ENCODE data around the gene SRRM3.
"Not testable (repeated sequence)": the region's sequence is repeated elsewhere in the genome, so short reads cannot be mapped to it uniquely, and the experiment has no call there.

SRRM3 gene

DNA sequence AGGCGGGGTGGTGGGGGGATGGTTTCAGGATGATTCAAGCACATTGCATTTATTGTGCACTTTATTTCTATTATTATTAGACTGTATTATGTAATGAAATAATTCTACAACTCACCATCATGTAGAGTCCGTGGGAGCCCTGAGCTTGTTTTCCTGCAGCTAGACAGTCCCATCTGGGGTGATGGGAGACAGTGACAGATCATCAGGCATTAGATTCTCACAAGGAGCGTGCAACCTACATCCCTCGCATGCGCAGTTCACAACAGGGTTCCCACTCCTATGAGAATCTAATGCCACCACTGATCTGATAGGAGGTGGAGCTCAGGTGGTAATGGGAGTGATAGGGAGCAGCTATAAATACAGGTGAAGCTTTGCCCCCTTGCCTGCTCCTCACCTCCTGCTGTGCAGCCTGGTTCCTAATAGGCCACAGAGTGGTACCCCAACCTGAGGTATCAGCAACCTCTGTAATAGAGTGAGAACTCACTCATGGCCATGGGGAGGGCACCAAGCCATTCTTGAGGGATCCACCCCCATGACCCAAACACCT, 40.9 kb downstream of the SRRM3 start:
- H3K4me1 ChIP-seq (ENCODE audit: insufficient read depth, low read length); H3K27me3 ChIP-seq (ENCODE audit: insufficient read depth, low read length); H3K4me3 ChIP-seq (ENCODE audit: low read length); H3K9me3 ChIP-seq (ENCODE audit: low read length); H3K36me3 ChIP-seq (ENCODE audit: insufficient read depth, low read length); H2AFZ ChIP-seq (ENCODE audit: low read depth, low read length): not testable (repeated sequence)

DNA sequence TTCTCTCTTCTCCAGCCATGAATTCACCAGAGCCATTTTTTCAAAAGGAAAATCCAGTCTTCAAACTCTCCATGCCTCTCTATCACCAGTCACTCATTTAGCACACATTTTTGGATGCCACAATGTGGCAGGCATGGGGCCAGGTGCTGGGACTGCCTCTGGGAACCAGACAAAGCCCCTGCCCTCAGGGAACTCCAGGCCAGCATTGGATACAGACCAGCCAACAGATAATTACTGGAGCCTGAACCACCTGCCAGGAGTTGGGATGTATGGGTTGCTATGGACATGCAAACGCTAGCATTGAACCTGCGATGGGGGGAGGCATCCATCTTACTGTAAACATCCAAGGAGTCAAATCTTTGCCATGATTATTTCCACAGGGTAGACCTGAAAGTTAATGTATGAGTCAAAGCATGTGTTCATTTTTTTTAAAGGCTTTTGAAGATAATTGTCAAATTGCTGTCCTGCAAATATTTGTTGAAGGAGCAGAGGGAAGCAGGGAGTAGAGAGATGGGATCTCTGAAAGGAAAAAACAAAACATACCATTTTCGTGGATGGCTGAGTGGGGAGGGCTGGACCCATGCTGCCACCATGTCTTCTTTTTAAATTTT, 43.2 kb downstream of the SRRM3 start:
- peaks cover 2% of the 10 kb centered on the region for H3K9me3 ChIP-seq (ENCODE audit: low read length)
- H3K4me3 ChIP-seq (ENCODE audit: low read length): no peak overlapping the region
- no peaks in the 10 kb centered on the region for H3K36me3 ChIP-seq (ENCODE audit: insufficient read depth, low read length)
- H3K4me1 ChIP-seq (ENCODE audit: insufficient read depth, low read length): no peaks in the 10 kb centered on the region
- no peak overlapping the region for H2AFZ ChIP-seq (ENCODE audit: low read depth, low read length)
- H3K27me3 ChIP-seq (ENCODE audit: insufficient read depth, low read length): no peaks in the 10 kb centered on the region

DNA sequence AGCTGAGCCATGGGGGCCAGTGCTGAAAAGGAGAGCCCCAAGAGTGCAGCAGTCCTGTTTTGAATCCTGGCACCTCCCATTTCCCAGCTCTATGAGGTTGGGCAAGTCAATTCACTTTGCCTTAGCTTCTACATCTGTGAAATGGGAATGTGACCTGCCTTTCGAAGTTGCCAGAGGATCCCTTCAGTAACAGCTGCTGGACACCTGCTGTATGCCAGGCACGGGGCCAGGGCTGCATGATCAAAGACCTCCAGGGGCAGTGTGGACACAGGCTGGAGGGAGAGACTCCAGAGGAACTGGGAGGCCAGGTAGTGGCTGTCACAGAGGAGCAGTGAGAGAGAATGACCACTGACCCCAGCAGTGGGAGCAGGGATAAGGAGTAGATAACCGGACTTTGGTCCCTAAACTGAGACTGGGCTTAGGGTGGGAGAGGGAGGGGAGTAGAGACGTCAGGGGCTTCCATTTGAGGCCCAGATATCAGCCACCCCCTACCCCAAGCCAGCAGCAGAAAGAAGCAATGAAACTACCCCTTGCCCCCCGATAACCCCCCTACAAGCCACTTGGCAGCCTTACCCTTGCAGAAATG, 45.2 kb downstream of the SRRM3 start:
- H3K4me1 ChIP-seq (ENCODE audit: insufficient read depth, low read length): no peaks in the 10 kb centered on the region
- no peaks in the 10 kb centered on the region for H3K27me3 ChIP-seq (ENCODE audit: insufficient read depth, low read length)
- peaks cover under 1% of the 10 kb centered on the region for H3K9me3 ChIP-seq (ENCODE audit: low read length)
- no peak overlapping the region for H2AFZ ChIP-seq (ENCODE audit: low read depth, low read length)
- no peaks in the 10 kb centered on the region for H3K36me3 ChIP-seq (ENCODE audit: insufficient read depth, low read length)
- H3K4me3 ChIP-seq (ENCODE audit: low read length): no peak overlapping the region

DNA sequence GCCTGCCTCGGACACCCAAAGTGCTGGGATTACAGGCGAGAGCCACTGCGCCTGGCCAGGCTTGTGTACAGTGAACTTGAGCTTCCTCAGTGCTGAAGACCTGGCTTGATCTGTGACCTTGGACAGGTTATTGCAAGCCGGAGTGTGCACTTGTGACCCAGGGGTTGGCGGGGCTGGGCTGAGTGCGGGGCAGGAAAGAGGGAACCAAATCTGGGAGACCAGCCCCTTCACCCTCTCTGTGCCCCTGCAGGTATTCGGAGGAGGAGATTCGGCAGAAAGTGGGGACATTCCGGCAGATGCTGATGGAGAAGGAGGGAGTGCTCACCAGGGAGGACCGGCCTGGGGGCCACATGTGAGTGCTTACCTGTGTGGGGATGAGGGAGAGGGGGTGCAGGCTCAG, 46.2 kb downstream of the SRRM3 start:
- Histone ChIP-seq H3K9me3 (ENCODE audit: low read length) (no peaks in the 10 kb centered on the region), H2AFZ (ENCODE audit: low read depth, low read length) (no peak overlapping the region), H3K36me3 (ENCODE audit: insufficient read depth, low read length) (no peaks in the 10 kb centered on the region), H3K4me1 (ENCODE audit: insufficient read depth, low read length) (no peaks in the 10 kb centered on the region), H3K27me3 (ENCODE audit: insufficient read depth, low read length) (no peaks in the 10 kb centered on the region), H3K4me3 (ENCODE audit: low read length) (no peak overlapping the region)

DNA sequence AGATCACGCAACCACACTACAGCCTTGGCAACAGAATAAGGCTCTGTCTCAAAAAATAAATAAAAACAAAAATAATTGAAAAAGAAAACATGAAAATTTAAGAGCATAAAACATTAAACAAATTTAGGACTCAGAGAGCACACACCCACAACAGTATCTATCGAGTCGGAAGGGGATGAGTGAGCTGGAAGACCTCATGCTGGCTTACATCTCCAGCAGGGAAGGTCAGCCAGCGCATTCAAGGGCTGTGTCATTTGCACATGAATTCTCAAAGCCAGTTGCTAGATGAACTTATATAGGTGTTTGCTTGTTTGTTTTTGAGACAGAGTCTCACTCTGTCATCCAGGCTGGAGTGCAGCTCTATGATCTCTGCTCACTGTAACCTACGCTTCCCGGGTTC, 50.3 kb downstream of the SRRM3 start:
- H2AFZ ChIP-seq (ENCODE audit: low read depth, low read length): no peak overlapping the region
- no peaks in the 10 kb centered on the region for H3K4me1 ChIP-seq (ENCODE audit: insufficient read depth, low read length)
- H3K27me3 ChIP-seq (ENCODE audit: insufficient read depth, low read length): no peaks in the 10 kb centered on the region
- no peaks in the 10 kb centered on the region for H3K36me3 ChIP-seq (ENCODE audit: insufficient read depth, low read length)
- no peaks in the 10 kb centered on the region for H3K9me3 ChIP-seq (ENCODE audit: low read length)
- no peak overlapping the region for H3K4me3 ChIP-seq (ENCODE audit: low read length)

DNA sequence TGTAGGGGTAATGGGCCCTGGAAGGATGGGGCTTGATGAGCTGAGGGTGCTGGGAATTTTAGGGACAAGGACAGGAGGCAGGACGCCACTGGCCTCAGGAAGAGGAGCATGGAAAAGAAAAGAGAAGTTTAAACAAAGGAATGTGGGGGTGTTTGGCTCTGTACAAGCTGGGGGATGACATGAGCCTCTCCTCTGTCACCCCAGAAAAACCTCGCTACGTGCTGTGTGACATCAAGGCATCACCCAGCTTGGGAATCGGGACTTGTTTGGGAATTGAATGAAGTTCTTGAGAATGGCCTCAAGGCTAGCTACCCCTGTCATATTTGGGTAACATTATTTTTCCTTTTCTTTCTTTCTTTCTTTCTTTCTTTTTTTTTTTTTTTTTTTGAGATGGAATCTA, 53.1 kb downstream of the SRRM3 start:
- Histone ChIP-seq H3K4me1 (ENCODE audit: insufficient read depth, low read length) (peaks cover 6% of the 10 kb centered on the region), H3K9me3 (ENCODE audit: low read length) (no peaks in the 10 kb centered on the region), H3K27me3 (ENCODE audit: insufficient read depth, low read length) (no peaks in the 10 kb centered on the region), H3K4me3 (ENCODE audit: low read length) (no peak overlapping the region), H3K36me3 (ENCODE audit: insufficient read depth, low read length) (no peaks in the 10 kb centered on the region), H2AFZ (ENCODE audit: low read depth, low read length) (no peak overlapping the region)

DNA sequence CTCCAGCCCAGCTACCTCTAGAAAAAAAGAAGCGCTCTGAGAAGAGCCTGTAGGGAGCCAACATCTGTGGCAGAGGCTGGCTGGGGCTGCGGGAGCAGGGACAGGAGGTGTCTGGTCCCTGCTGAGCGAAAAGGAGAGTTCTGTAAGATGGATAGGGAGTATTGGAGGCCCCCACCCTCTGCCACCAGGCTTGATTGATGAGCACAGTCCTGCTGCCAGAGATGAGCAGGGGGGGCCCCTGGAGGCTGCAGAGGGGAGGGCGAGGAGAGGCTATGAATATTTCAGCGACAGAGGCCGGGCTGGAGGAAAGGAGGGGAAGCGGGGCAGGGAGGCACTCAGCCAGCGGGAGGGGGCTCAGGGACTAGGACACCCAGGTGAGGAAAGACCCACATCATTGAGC, 56.3 kb downstream of the SRRM3 start:
- Histone ChIP-seq H3K4me1 (ENCODE audit: insufficient read depth, low read length) (peaks cover 6% of the 10 kb centered on the region), H3K36me3 (ENCODE audit: insufficient read depth, low read length) (no peaks in the 10 kb centered on the region)

DNA sequence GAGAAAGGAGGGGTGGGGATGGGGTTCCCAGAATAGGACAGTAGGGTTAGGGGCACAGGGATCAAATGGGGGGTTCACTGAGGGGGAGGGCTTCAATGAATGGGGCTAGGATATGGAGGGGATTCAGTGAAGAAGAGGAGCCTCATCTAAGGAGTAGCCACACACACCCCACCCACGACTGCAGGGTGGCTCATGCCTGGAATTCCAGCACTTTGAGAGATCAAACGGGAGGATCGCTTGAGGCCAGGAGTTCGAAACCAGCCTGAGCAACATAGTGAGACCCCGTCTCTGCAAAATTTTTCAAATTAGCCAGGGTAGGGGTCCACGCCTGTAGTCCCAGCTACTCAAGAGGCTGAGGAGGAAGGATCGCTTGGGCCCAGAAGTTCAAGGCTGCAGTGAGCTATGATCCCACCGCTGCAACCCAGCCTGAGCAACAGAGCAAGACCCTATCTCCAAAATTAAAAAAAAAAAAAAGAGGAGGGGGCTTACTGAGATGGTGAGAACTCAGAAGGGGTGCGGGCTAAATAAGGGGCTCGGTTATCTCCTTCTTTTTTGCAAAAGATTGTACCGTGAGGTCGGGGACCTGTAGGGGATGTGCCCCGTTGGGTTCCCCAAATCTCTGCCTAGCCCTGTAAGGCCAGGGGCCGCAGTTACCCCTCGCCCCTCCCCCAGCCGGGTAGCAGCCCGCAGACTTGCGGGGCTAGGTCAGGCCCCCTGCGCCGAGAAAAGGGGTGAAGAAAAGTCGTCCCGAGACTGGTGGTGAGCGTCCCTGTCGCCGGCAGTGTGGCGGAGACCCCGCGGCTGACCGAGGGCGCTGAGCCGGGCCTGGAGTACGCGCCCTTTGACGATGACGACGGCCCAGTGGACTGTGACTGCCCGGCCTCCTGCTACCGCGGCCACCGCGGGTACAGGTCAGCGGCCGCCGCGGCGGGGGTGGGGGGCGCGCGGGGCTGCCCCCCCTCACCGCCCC, 57.7 kb downstream of the SRRM3 start:
- peak overlapping the region; percentile 66 for H3K4me3 ChIP-seq (ENCODE audit: low read length)
- H3K9me3 ChIP-seq (ENCODE audit: low read length): no peaks in the 10 kb centered on the region
- no peaks in the 10 kb centered on the region for H3K27me3 ChIP-seq (ENCODE audit: insufficient read depth, low read length)
- H3K4me1 ChIP-seq (ENCODE audit: insufficient read depth, low read length): peaks cover 6% of the 10 kb centered on the region
- H2AFZ ChIP-seq (ENCODE audit: low read depth, low read length): peak overlapping the region; percentile 31
- H3K36me3 ChIP-seq (ENCODE audit: insufficient read depth, low read length): no peaks in the 10 kb centered on the region

More for the DNA sequence above, 56.3 kb downstream of the SRRM3 start:
- Histone ChIP-seq H3K27me3 (ENCODE audit: insufficient read depth, low read length) (no peaks in the 10 kb centered on the region), H3K4me3 (ENCODE audit: low read length) (no peak overlapping the region), H2AFZ (ENCODE audit: low read depth, low read length) (no peak overlapping the region), H3K9me3 (ENCODE audit: low read length) (no peaks in the 10 kb centered on the region)

DNA sequence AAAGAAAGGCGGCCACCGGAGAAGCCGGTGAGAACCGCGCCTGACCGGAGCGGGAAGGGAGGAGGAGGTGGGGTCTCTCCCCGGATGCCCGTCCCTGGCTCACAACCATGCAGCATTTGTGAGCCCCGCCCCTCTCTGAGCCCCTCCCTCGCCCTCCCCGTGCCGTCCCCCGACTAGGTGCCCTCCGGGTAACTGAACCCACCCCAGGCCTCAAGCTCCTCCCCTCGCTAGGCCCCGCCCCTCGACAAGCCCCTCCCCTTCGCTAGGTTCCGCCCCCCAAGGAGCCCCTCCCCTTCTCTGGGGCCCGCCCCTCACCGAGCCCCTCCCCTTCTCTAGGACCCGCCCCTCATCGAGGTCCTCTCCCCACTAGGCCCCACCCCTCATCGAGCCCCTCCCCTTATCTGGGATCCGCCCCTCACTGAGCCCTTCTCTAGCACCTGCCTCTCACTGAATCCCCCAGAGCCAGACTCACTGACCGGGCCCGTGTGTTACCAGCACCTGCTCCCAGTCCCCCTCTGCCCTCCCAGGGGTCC, 58.5 kb downstream of the SRRM3 start:
- H2AFZ ChIP-seq (ENCODE audit: low read depth, low read length): no peak overlapping the region
- H3K36me3 ChIP-seq (ENCODE audit: insufficient read depth, low read length): no peaks in the 10 kb centered on the region
- H3K4me1 ChIP-seq (ENCODE audit: insufficient read depth, low read length): peaks cover 6% of the 10 kb centered on the region
- H3K9me3 ChIP-seq (ENCODE audit: low read length): no peaks in the 10 kb centered on the region
- peak overlapping the region; percentile 66 for H3K4me3 ChIP-seq (ENCODE audit: low read length)
- no peaks in the 10 kb centered on the region for H3K27me3 ChIP-seq (ENCODE audit: insufficient read depth, low read length)

DNA sequence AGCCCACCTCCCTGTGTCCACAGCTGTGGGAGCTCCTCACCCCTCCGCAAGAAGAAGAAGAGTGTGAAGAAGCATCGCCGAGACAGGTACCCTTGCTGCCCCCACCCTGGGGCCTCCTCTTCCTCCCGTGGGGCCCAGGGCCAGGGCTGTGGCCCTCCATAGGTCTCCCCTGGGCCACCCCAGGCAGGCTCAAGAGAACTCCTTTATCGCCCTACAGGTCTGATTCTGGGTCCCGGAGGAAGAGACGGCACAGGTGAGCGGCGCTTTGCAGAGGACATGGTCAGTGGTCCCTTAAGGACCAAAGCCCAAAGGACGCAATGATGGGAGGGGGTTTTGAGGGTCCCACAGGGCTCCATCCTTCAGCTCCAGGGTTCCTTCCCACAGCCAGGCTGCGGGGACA, 59.6 kb downstream of the SRRM3 start:
- Histone ChIP-seq H3K4me3 (ENCODE audit: low read length) (no peak overlapping the region), H3K27me3 (ENCODE audit: insufficient read depth, low read length) (no peaks in the 10 kb centered on the region), H3K36me3 (ENCODE audit: insufficient read depth, low read length) (no peaks in the 10 kb centered on the region), H2AFZ (ENCODE audit: low read depth, low read length) (no peak overlapping the region), H3K4me1 (ENCODE audit: insufficient read depth, low read length) (peaks cover 6% of the 10 kb centered on the region), H3K9me3 (ENCODE audit: low read length) (no peaks in the 10 kb centered on the region)

DNA sequence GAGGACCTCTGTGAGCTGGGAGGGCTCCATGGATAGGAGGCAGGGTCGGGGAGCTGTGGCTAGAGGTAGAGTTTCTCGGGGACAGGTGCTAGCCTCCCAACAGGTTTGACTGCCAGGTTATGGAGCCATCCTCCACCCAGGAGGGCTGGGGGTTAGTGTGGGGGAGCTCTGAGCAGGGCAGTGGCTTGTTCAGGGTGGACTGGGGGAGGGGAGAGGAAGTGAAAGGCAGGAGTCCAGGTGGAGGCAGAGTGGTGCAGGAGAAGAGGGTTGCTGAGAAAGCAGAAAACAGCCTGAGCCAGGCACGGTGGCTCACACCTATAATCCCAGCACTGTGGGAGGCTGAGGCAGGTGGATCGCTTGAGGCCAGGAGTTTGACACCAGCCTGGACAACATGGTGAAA, 60.2 kb downstream of the SRRM3 start:
- H2AFZ ChIP-seq (ENCODE audit: low read depth, low read length): no peak overlapping the region
- H3K27me3 ChIP-seq (ENCODE audit: insufficient read depth, low read length): peaks cover 4% of the 10 kb centered on the region
- no peaks in the 10 kb centered on the region for H3K36me3 ChIP-seq (ENCODE audit: insufficient read depth, low read length)
- H3K9me3 ChIP-seq (ENCODE audit: low read length): no peaks in the 10 kb centered on the region
- H3K4me3 ChIP-seq (ENCODE audit: low read length): no peak overlapping the region
- peaks cover 6% of the 10 kb centered on the region for H3K4me1 ChIP-seq (ENCODE audit: insufficient read depth, low read length)

DNA sequence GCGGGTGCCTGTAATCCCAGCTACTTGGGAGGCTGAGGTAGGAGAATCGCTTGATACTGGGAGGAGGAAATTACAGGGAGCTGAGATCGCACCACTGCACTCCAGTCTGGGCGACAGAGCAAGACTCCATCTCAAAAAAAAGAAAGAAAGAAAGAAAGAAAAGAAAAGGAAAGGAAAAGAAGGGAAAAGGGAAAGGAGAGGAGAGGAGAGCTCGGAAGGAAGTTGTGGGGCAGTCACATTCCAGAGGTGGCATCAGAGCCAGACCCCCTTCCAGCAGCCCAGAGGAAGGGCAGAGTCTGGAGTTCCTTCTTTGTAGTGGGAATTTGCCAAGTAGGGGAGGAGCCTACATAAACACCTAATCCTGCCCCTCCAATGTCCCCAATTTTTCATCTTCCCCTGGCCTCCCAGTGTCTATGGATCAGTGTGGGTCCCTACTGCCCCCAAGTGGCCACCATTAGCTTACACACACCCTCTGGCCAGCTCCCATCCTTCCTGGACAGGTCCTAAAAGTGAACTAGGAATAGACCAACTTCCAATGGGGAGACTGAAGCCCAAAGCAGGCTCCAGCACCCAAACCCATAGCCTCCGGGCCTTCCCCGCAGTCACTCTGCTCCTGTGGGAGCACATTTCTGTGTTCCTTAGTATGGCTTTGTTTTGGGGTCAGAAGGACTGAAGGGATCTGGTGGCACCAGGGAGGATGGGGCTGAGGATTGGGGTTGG, 61.1 kb downstream of the SRRM3 start:
- Histone ChIP-seq H3K4me3 (ENCODE audit: low read length) (no peak overlapping the region), H3K4me1 (ENCODE audit: insufficient read depth, low read length) (peaks cover 6% of the 10 kb centered on the region), H3K9me3 (ENCODE audit: low read length) (no peaks in the 10 kb centered on the region), H3K36me3 (ENCODE audit: insufficient read depth, low read length) (no peaks in the 10 kb centered on the region), H2AFZ (ENCODE audit: low read depth, low read length) (no peak overlapping the region), H3K27me3 (ENCODE audit: insufficient read depth, low read length) (peaks cover 11% of the 10 kb centered on the region)

All from neuron (in vitro differentiated cells).